ENCODE data around the gene DSCAML1. TPM values are rescaled to one million over a fixed set of nuclear protein-coding genes. Genes with fewer than 3 reads are reported as not detected.

Gene DSCAML1
- total and polyA plus RNA-seq, 2 of the 8 experiments (the other 6 are each of a cell fraction or from before 2014, with no cell fraction given) = 0.19 to 0.24 TPM

- TF ChIP-seq RFX5 (IDR thresholded peaks at IDR 0.05; ENCODE audit: borderline replicate concordance, low read depth, low read length) = no peak
- no peak for TF ChIP-seq GTF2F1 (IDR thresholded peaks at IDR 0.05; ENCODE audit: borderline replicate concordance, low read depth, low read length)
- no peak for TF ChIP-seq USF2 (IDR thresholded peaks at IDR 0.05; ENCODE audit: low read length)
- TF ChIP-seq SAP30 (IDR thresholded peaks at IDR 0.05; ENCODE audit: insufficient read depth, insufficient replicate concordance, low read length) = no peak
Observed at GRCh38 chr11:117607449-117607848, 189.6 kb downstream of the DSCAML1 start (continued).

Measured in H1 (cell line).